Muscle of arm (tissue), 12 donors: ENCODE results near the gene EBNA1BP2. TPM values are rescaled to one million over a fixed set of nuclear protein-coding genes. Genes with fewer than 3 reads are reported as not detected.
"Not testable (repeated sequence)": the region's sequence is repeated elsewhere in the genome, so short reads cannot be mapped to it uniquely, and the experiment has no call there.

ENCODE experiments used
- DNase-seq: peaks from one replicate; pipeline ENCODE4 v3.0.0-alpha.2; 2013
- polyA plus RNA-seq, 12 donors: library from polyadenylated mRNA; unstranded; fragments of 120-200 nt; gene quantifications; one replicate each; pipeline ENCODE4 v1.2.1, GENCODE V29; 2013; ENCODE audit not compliant: insufficient read length in 12 of 12

Gene EBNA1BP2
- polyA plus RNA-seq, 12 donors: 29.3 to 49.3 (median 35.4) TPM; not detected in 1

GRCh38 chr1:43129426-43129825, 42.7 kb downstream of the EBNA1BP2 start:
- no peak for DNase-seq

- no peak for DNase-seq
These were observed 43.3 kb downstream of the EBNA1BP2 start for GRCh38 chr1:43128816-43129215.

- no peak for DNase-seq
These were observed 49.1 kb downstream of the EBNA1BP2 start for GRCh38 chr1:43123031-43123430.

- DNase-seq: no peak
These were observed 50.7 kb downstream of the EBNA1BP2 start for GRCh38 chr1:43121256-43121900.

GRCh38 chr1:43119928-43120586, 52.0 kb downstream of the EBNA1BP2 start:
- not testable (repeated sequence) for DNase-seq

Other genes starting within 250 kb of the EBNA1BP2 start
- 10 to 100 TPM in 11 of 12 donors, not detected in 1; 16.5 to 99.0 (median 23.9) TPM for gene SLC2A1, start 213.4 kb downstream of the EBNA1BP2 start, polyA plus RNA-seq
- 1 to 10 TPM in 1 of 12 donors, under 1 TPM in 8, not detected in 3; 0.12 to 1.5 (median 0.27) TPM for gene CFAP57, start within 50 bp of the EBNA1BP2 start, polyA plus RNA-seq
- 1 to 10 TPM in 1 of 12 donors, under 1 TPM in 3, not detected in 8; 0.08 to 1.1 (median 0.64) TPM for gene TMEM125, start 97.7 kb upstream of the EBNA1BP2 start, polyA plus RNA-seq
- 10 to 100 TPM in 1 of 12 donors, 1 to 10 TPM in 1, under 1 TPM in 3, not detected in 7; 0.21 to 15.7 (median 0.53) TPM for gene C1orf210, start 113.3 kb upstream of the EBNA1BP2 start, polyA plus RNA-seq
- 10 to 100 TPM in 11 of 12 donors, not detected in 1; 37.4 to 53.1 (median 40.9) TPM for gene TIE1, start 128.7 kb upstream of the EBNA1BP2 start, polyA plus RNA-seq
- under 1 TPM in 7 of 12 donors, not detected in 5; 0.14 to 0.91 (median 0.26) TPM for gene MPL, start 165.5 kb upstream of the EBNA1BP2 start, polyA plus RNA-seq
- 10 to 100 TPM in 11 of 12 donors, not detected in 1; 10.4 to 28.5 (median 15.4) TPM for gene CDC20, start 186.7 kb upstream of the EBNA1BP2 start, polyA plus RNA-seq
- 10 to 100 TPM in 11 of 12 donors, not detected in 1; 27.1 to 53.8 (median 36.8) TPM for gene ELOVL1, start 195.7 kb upstream of the EBNA1BP2 start, polyA plus RNA-seq
- 10 to 100 TPM in 11 of 12 donors, not detected in 1; 17.0 to 35.2 (median 27.0) TPM for gene MED8, start 217.5 kb upstream of the EBNA1BP2 start, polyA plus RNA-seq
- 10 to 100 TPM in 11 of 12 donors, not detected in 1; 11.1 to 28.1 (median 15.4) TPM for gene SZT2, start 217.6 kb upstream of the EBNA1BP2 start, polyA plus RNA-seq